ENCODE measurements around the gene NKAIN2. TPM values are rescaled to one million over a fixed set of nuclear protein-coding genes. Genes with fewer than 3 reads are reported as not detected.

Gene NKAIN2
- total and polyA plus RNA-seq, 8 donors, result 9.5 to 23.4 (median 18.9) TPM; not detected in 2

DNA sequence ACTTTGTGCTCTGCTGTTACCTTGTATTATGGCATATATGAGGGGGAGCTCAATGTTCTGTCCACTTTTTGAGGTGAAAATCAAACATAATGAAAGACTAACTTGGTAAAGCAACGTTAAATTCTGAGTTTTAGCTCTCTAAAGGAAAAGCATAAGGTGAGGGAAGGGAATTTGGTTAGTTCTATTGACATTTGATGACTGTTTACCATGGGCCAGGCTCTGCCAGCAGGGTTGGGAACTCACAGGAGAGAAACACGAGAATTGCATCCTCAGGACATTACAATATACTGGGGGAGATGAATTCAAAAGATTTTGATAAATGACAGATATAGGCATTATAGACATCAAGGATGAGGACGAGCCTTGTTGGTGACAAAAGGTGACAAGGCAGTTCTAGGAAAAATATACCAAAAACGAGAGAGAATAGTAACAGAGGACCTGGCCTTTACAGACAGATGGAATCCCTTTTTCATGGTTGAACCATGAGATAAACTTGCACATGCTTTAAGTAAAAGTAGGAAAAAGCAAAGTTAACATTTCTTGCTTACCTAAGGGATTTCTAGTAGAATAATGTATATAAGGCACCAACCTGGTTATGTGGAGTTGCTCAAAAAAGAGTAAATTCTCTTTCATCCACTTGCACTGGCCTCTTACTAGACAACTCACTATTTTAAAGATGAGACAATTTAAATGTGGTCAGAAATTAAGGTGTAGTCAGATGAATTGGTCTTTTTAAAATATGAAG is 191.4 kb downstream of the NKAIN2 start:
- no peak overlapping the region for H3K4me3 ChIP-seq
- no peak for ATAC-seq
- H3K4me1 ChIP-seq, result no peaks in the 10 kb centered on the region
- peak overlapping the region in 1 of 2 donors; percentile 6 for H3K27ac ChIP-seq
- no peaks in the 10 kb centered on the region for H3K27me3 ChIP-seq
- intact Hi-C loops (cut with DNase I), result no loop called here
- no peaks in the 10 kb centered on the region for H3K36me3 ChIP-seq
- TF ChIP-seq, protein P1, sequence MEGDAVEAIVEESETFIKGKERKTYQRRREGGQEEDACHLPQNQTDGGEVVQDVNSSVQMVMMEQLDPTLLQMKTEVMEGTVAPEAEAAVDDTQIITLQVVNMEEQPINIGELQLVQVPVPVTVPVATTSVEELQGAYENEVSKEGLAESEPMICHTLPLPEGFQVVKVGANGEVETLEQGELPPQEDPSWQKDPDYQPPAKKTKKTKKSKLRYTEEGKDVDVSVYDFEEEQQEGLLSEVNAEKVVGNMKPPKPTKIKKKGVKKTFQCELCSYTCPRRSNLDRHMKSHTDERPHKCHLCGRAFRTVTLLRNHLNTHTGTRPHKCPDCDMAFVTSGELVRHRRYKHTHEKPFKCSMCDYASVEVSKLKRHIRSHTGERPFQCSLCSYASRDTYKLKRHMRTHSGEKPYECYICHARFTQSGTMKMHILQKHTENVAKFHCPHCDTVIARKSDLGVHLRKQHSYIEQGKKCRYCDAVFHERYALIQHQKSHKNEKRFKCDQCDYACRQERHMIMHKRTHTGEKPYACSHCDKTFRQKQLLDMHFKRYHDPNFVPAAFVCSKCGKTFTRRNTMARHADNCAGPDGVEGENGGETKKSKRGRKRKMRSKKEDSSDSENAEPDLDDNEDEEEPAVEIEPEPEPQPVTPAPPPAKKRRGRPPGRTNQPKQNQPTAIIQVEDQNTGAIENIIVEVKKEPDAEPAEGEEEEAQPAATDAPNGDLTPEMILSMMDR (IDR thresholded peaks at IDR 0.05), result no peak
- H3K9me3 ChIP-seq, result no peaks in the 10 kb centered on the region
- DNase-seq, result no peak

GRCh38 chr6:123997223-123997622 is 193.6 kb downstream of the NKAIN2 start:
- DNase-seq (peak in 1 of 4 donors; percentile 15), ATAC-seq (no peak)
- H3K27me3 ChIP-seq, result no peaks in the 10 kb centered on the region
- intact Hi-C loops (cut with DNase I), result no loop called here
- H3K9me3 ChIP-seq, result no peaks in the 10 kb centered on the region
- TF ChIP-seq, protein P1 (IDR thresholded peaks at IDR 0.05), result no peak
- no peak overlapping the region for H3K4me3 ChIP-seq
- no peaks in the 10 kb centered on the region for H3K4me1 ChIP-seq
- no peak overlapping the region for H3K27ac ChIP-seq
- no peaks in the 10 kb centered on the region for H3K36me3 ChIP-seq

DNA sequence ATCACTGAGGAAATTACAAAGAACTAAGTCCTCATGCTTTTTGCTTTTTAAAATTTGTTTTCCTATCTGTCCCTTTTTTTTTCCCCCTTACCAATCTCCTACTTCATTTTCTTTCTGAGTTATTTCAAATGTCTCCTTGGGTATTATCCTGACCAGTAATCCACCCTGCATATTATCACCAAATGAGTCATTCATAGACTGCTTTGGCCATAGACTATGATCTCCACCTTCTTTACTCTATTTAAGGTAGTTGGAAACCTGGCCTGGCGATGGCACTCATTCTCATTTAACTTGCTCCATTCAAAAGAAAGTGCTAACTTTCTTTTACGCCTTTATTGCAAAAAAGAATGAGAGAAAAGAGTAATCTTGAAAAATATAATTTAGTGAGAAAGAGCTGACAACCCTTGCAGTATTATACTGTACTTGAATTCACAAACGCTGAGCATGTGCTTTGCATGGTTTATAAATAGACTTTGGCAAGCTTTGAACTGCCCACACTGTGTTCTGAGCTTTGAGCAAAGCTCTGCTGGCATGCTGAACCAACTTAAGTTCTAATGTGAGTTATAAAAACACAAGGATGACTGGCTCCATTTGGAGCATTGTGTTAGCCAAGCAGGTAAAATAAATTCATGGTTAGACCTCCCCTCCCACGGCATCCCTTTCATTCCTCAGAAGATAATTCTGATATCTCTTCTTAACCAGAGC is 198.9 kb downstream of the NKAIN2 start:
- Histone ChIP-seq H3K4me3 (no peak overlapping the region), H3K4me1 (no peaks in the 10 kb centered on the region), H3K9me3 (no peaks in the 10 kb centered on the region), H3K36me3 (no peaks in the 10 kb centered on the region), H3K27me3 (no peaks in the 10 kb centered on the region), H3K27ac (no peak overlapping the region)
- TF ChIP-seq, protein P1 (IDR thresholded peaks at IDR 0.05), result no peak
- no peak for ATAC-seq
- intact Hi-C loops (cut with DNase I), result no loop called here
- peak in 1 of 4 donors; percentile 28 for DNase-seq

GRCh38 chr6:124007266-124007665 is 203.6 kb downstream of the NKAIN2 start:
- no peak overlapping the region for H3K4me3 ChIP-seq
- no peaks in the 10 kb centered on the region for H3K36me3 ChIP-seq
- H3K4me1 ChIP-seq, result no peaks in the 10 kb centered on the region
- no peak overlapping the region for H3K27ac ChIP-seq
- TF ChIP-seq, protein P1 (IDR thresholded peaks at IDR 0.05), result no peak
- ATAC-seq, result no peak
- H3K9me3 ChIP-seq, result no peaks in the 10 kb centered on the region
- intact Hi-C loops (cut with DNase I), result no loop called here
- DNase-seq, result no peak
- no peaks in the 10 kb centered on the region for H3K27me3 ChIP-seq
